Lower leg skin (tissue), 4 donors: ENCODE measurements around the gene DNPH1. TPM values are rescaled to one million over a fixed set of nuclear protein-coding genes. Genes with fewer than 3 reads are reported as not detected.

Experiments used
- DNase-seq, 2 donors: peaks; one replicate each; pipeline ENCODE4 v3.0.0-alpha.2; 2019; ENCODE audit warnings: low spot score in 2 of 2
- H3K4me3 ChIP-seq: fragments of 200-600 bp; sonication (generic); 2 replicates; pipeline ENCODE4 v1.5.1; 2017; ENCODE audit warnings: mild to moderate bottlenecking, low read depth; ENCODE audit not compliant: poor library complexity, severe bottlenecking
- CTCF ChIP-seq, 3 donors: fragments of 450-650 bp; IDR thresholded peaks; one replicate each; pipeline ENCODE4 v1.5.1; 2016; ENCODE audit warnings: antibody characterized with exemption in 3 of 3, mild to moderate bottlenecking in 3 of 3, moderate library complexity in 2 of 3
- POLR2A ChIP-seq, 2 donors: fragments of 450-650 bp; IDR thresholded peaks; one replicate each; pipeline ENCODE4 v1.6.1; 2016 to 2017; ENCODE audit warnings: antibody characterized with exemption in 2 of 2, mild to moderate bottlenecking in 1 of 2, moderate library complexity in 1 of 2
- WGBS, 2 donors: methylation state at CpG; one replicate each; pipeline ENCODE4 v1.1.5; 2018; 5-methylcytosine and 5-hydroxymethylcytosine counted together
- intact Hi-C: fragments of 100-400 bp; cut with DNase I; formaldehyde crosslinking; loops from one replicate; pipeline ENCODE4 v1.15.0; 2023; ENCODE audit warnings: low total_unique reads
- total RNA-seq, 4 donors: library from RNA; depleted of rRNA; stranded (reverse); fragments of >200 nt; gene quantifications; one replicate each; pipeline ENCODE4 v1.1.0, GENCODE V29; 2016

DNPH1 gene
- total RNA-seq, 4 donors from 2014 or later = 48.5 to 77.0 (median 61.2) TPM

GRCh38 chr6:43265564-43265963, 36.3 kb upstream of the DNPH1 start:
- TF ChIP-seq POLR2A (IDR thresholded peaks at IDR 0.05) (no peak), CTCF (IDR thresholded peaks at IDR 0.05) (no peak)
- DNase-seq = no peak
- H3K4me3 ChIP-seq = no peak overlapping the region
- intact Hi-C loops = loop anchor here (10.0 kb wide), 1 partner anchor 129 kb away; no protein-coding TSS in a partner anchor
- 82 to 84% methylated on average over 6 of the region's 6 CpGs for WGBS, 2 donors

- intact Hi-C loops = loop anchor here (5.0 to 10.0 kb wide), 2 partner anchors 130 to 243 kb away; no protein-coding TSS in a partner anchor
- WGBS, 2 donors = 84 to 87% methylated on average over 5 of the region's 5 CpGs
- no peak for DNase-seq
- TF ChIP-seq CTCF (IDR thresholded peaks at IDR 0.05) = no peak
- no peak for TF ChIP-seq POLR2A (IDR thresholded peaks at IDR 0.05)
- H3K4me3 ChIP-seq = no peak overlapping the region
These were observed 35.4 kb upstream of the DNPH1 start for GRCh38 chr6:43264599-43265145.

GRCh38 chr6:43263314-43264178, 34.3 kb upstream of the DNPH1 start:
- DNase-seq = peak; percentile 48 to 92
- no peak overlapping the region for H3K4me3 ChIP-seq
- TF ChIP-seq CTCF (IDR thresholded peaks at IDR 0.05) = no peak
- no peak for TF ChIP-seq POLR2A (IDR thresholded peaks at IDR 0.05)
- intact Hi-C loops = loop anchor here (5.0 to 10.0 kb wide), 2 partner anchors 131 to 244 kb away; no protein-coding TSS in a partner anchor
- 49 to 54% methylated on average over 12 of the region's 12 CpGs for whole genome bisulfite sequencing, 2 donors

GRCh38 chr6:43262780-43263313, 33.6 kb upstream of the DNPH1 start:
- TF ChIP-seq POLR2A (IDR thresholded peaks at IDR 0.05) = no peak
- TF ChIP-seq CTCF (IDR thresholded peaks at IDR 0.05) = no peak
- no peak for DNase-seq
- no peak overlapping the region for H3K4me3 ChIP-seq
- WGBS, 2 donors = 85 to 86% methylated on average over 30 to 33 of the region's 39 CpGs
- intact Hi-C loops = loop anchor here (5.0 to 10.0 kb wide), 2 partner anchors 132 to 244 kb away; no protein-coding TSS in a partner anchor

GRCh38 chr6:43262000-43262779, 32.9 kb upstream of the DNPH1 start:
- no peak overlapping the region for H3K4me3 ChIP-seq
- DNase-seq = no peak
- 81 to 84% methylated on average over 14 of the region's 14 CpGs for WGBS, 2 donors
- no peak for TF ChIP-seq CTCF (IDR thresholded peaks at IDR 0.05)
- no peak for TF ChIP-seq POLR2A (IDR thresholded peaks at IDR 0.05)
- intact Hi-C loops = loop anchor here (5.0 to 10.0 kb wide), 2 partner anchors 133 to 245 kb away; no protein-coding TSS in a partner anchor
